ENCODE data around the gene ZFP30.

DNA sequence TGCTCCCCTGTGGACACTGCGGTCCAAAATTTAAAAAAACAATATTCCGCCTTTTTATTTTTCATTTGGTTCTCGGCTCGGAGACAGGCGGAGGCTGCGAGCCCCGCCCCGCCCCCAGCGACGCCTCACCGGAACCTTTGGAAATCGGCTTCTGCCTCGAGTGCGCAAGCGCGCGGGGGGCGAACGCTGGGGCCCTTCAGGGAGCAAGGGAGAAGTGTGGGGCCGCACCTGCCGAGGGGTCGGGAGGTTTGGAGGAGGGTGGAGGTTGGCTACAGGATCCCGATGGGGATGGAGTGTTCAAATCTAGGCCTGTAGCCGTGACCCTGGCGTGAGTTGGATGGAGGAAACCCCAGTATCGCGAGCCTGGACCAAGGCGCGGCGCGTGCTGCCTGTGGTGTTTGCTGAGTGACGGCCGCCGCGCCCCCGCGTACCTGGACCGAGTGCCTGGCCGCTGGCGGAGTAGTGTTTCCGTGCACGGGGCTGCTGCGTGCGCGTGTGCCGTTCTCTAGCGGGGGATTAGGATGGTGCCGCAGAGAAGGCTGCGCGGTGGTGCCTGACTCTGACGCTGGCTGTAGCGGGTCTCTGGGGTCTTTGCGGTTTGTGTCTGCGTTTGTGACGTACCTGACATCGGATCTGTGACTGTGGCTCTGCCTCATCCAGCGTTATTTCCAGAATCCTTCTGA lies 565 bp upstream of the ZFP30 start:
- TF ChIP-seq CTCF (IDR thresholded peaks at IDR 0.05 in 4 of 5, conservative IDR thresholded peaks at IDR 0.05 in 1 of 5) (peak in 1 of 5 experiments; percentile 31), POLR2A (IDR thresholded peaks at IDR 0.05) (peak; percentile 29 to 32)

Data from gastrocnemius medialis (tissue), 4 donors.